CD14-positive monocyte (primary cell): Measurements from ENCODE around the gene NOC2L. TPM values are rescaled to one million over a fixed set of nuclear protein-coding genes. Genes with fewer than 3 reads are reported as not detected.

ENCODE experiments used
- DNase-seq, 3 donors: peaks; one replicate each; pipeline ENCODE4 v3.0.0-alpha.2; 2011 to 2022
- H2AFZ ChIP-seq: 2 replicates; pipeline ENCODE4 v1.6.0; 2012; ENCODE audit warnings: mild to moderate bottlenecking, low read depth, low read length, inconsistent platforms; ENCODE audit not compliant: insufficient read depth, poor library complexity, severe bottlenecking
- H3K27ac ChIP-seq, 2 donors: 1 replicate in 1 of 2; 2 replicates in 1 of 2; pipeline ENCODE4 v1.5.1; 2012 to 2013; ENCODE audit warnings: low read length in 2 of 2, control low read depth in 1 of 2, inconsistent platforms in 1 of 2, low read depth in 1 of 2, mild to moderate bottlenecking in 1 of 2
- H3K27me3 ChIP-seq, 2 donors: one replicate each; pipeline versions ENCODE4 v1.6.0 to v1.6.1; 2011 to 2013; ENCODE audit warnings: low read length in 2 of 2; ENCODE audit not compliant: control insufficient read depth in 2 of 2, insufficient read depth in 2 of 2
- H3K36me3 ChIP-seq, 2 donors: replicated peaks in 1 of 2; 1 replicate in 1 of 2; 2 replicates in 1 of 2; pipeline versions ENCODE4 v1.5.1 to v1.6.1; 2012 to 2013; ENCODE audit warnings: low read length in 2 of 2, control low read depth in 1 of 2, inconsistent platforms in 1 of 2, mild to moderate bottlenecking in 1 of 2; ENCODE audit not compliant: insufficient read depth in 2 of 2, control insufficient read depth in 1 of 2
- H3K4me1 ChIP-seq, 2 donors: 1 replicate in 1 of 2; 2 replicates in 1 of 2; pipeline versions ENCODE4 v1.5.1 to v1.6.1; 2012 to 2013; ENCODE audit warnings: low read length in 2 of 2, control low read depth in 1 of 2, inconsistent platforms in 1 of 2, mild to moderate bottlenecking in 1 of 2, moderate library complexity in 1 of 2; ENCODE audit not compliant: insufficient read depth in 2 of 2, control insufficient read depth in 1 of 2
- H3K4me2 ChIP-seq: replicated peaks from 2 replicates; pipeline ENCODE3; 2012; ENCODE audit warnings: low read length, moderate library complexity, mild to moderate bottlenecking; ENCODE audit not compliant: poor library complexity, severe bottlenecking; ENCODE audit errors: extremely low read depth
- H3K4me3 ChIP-seq, 3 experiments: fragments of 200-600 bp in 1 of 3; sonication (generic) in 1 of 3; replicated peaks in 1 of 3; 1 replicate in 2 of 3; 2 replicates in 1 of 3; pipeline ENCODE4 v1.5.1; 2011 to 2013; ENCODE audit warnings: low read length in 3 of 3, mild to moderate bottlenecking in 3 of 3, control low read depth in 2 of 3, low read depth in 2 of 3, inconsistent platforms in 1 of 3, moderate library complexity in 1 of 3
- H3K79me2 ChIP-seq: 2 replicates; pipeline ENCODE4 v1.6.0; 2012; ENCODE audit warnings: mild to moderate bottlenecking, control low read depth, inconsistent platforms, low read length, moderate library complexity; ENCODE audit not compliant: insufficient read depth
- H3K9ac ChIP-seq: 2 replicates; pipeline ENCODE4 v1.6.0; 2017; ENCODE audit warnings: low read length, mild to moderate bottlenecking; ENCODE audit not compliant: insufficient read depth, poor library complexity, severe bottlenecking
- H3K9me3 ChIP-seq, 2 donors: replicated peaks in 1 of 2; 1 replicate in 1 of 2; 2 replicates in 1 of 2; pipeline versions ENCODE4 v1.5.1 to v1.6.1; 2012 to 2013; ENCODE audit warnings: low read length in 2 of 2, control low read depth in 1 of 2; ENCODE audit not compliant: control insufficient read depth in 1 of 2, insufficient read depth in 1 of 2
- H4K20me1 ChIP-seq: 2 replicates; pipeline ENCODE4 v1.6.0; 2012; ENCODE audit warnings: mild to moderate bottlenecking, low read length, control low read depth, moderate library complexity; ENCODE audit not compliant: insufficient read depth
- H3K27ac Mint-ChIP-seq, 7 donors: one replicate each; pipeline ENCODE4 v1.8.0; 2020; ENCODE audit warnings: mild to moderate bottlenecking in 7 of 7, mixed read lengths in 7 of 7, moderate library complexity in 6 of 7, inconsistent platforms in 2 of 7
- H3K27me3 Mint-ChIP-seq, 3 donors: one replicate each; pipeline ENCODE4 v1.8.0; 2021 to 2022; ENCODE audit warnings: low read depth in 3 of 3, mild to moderate bottlenecking in 3 of 3, mixed read lengths in 3 of 3, moderate library complexity in 3 of 3, inconsistent platforms in 1 of 3
- H3K36me3 Mint-ChIP-seq, 2 donors: one replicate each; pipeline ENCODE4 v1.8.0; 2020; ENCODE audit warnings: mixed read lengths in 2 of 2, inconsistent platforms in 1 of 2, mild to moderate bottlenecking in 1 of 2
- H3K4me1 Mint-ChIP-seq: one replicate; pipeline ENCODE4 v1.8.0; 2020; ENCODE audit warnings: mild to moderate bottlenecking, mixed read lengths
- H3K4me3 Mint-ChIP-seq, 2 donors: one replicate each; pipeline ENCODE4 v1.8.0; 2020; ENCODE audit warnings: mild to moderate bottlenecking in 2 of 2, mixed read lengths in 2 of 2, moderate library complexity in 1 of 2
- H3K9me3 Mint-ChIP-seq, 7 donors: one replicate each; pipeline ENCODE4 v1.8.0; 2020 to 2022; ENCODE audit warnings: mixed read lengths in 7 of 7, mild to moderate bottlenecking in 6 of 7, moderate library complexity in 6 of 7, inconsistent platforms in 2 of 7
- WGBS: methylation state at CpG from one replicate; pipeline ENCODE4 v1.1.5; 2013; ENCODE audit warnings: missing lambda C conversion rate; ENCODE audit not compliant: insufficient coverage; 5-methylcytosine and 5-hydroxymethylcytosine counted together
- intact Hi-C, 2 donors: fragments of 100-400 bp; cut with micrococcal nuclease; formaldehyde crosslinking; loops; one replicate each; pipeline versions ENCODE4 v1.15.0 to v1.15.1; 2023
- polyA plus RNA-seq, 3 donors: library from polyadenylated mRNA; depleted of rRNA in 1 of 3; unstranded in 2 of 3; stranded (reverse) in 1 of 3; fragments of 300-500 nt in 2 of 3; fragments of >200 nt in 1 of 3; fragmentation: Illumina TruSeq in 2 of 3; gene quantifications; 1 replicate in 2 of 3; 2 replicates in 1 of 3; pipeline ENCODE4 v1.2.3, GENCODE V29; 2012 to 2021
- TF ChIP-seq, protein P1 (sequence below): fragments of 200-600 bp; IDR thresholded peaks from one replicate; pipeline ENCODE4 v1.8.0; 2022; ENCODE audit warnings: antibody characterized with exemption, mild to moderate bottlenecking

Gene NOC2L
- polyA plus RNA-seq, 3 donors: 34.5 to 47.9 (median 35.8) TPM

- H3K27me3 Mint-ChIP-seq: peaks cover 55 to 90% (median 69%) of the 10 kb centered on the region in 3 donors
Observed at GRCh38 chr1:923991-924655, 34.9 kb downstream of the NOC2L start.

DNA sequence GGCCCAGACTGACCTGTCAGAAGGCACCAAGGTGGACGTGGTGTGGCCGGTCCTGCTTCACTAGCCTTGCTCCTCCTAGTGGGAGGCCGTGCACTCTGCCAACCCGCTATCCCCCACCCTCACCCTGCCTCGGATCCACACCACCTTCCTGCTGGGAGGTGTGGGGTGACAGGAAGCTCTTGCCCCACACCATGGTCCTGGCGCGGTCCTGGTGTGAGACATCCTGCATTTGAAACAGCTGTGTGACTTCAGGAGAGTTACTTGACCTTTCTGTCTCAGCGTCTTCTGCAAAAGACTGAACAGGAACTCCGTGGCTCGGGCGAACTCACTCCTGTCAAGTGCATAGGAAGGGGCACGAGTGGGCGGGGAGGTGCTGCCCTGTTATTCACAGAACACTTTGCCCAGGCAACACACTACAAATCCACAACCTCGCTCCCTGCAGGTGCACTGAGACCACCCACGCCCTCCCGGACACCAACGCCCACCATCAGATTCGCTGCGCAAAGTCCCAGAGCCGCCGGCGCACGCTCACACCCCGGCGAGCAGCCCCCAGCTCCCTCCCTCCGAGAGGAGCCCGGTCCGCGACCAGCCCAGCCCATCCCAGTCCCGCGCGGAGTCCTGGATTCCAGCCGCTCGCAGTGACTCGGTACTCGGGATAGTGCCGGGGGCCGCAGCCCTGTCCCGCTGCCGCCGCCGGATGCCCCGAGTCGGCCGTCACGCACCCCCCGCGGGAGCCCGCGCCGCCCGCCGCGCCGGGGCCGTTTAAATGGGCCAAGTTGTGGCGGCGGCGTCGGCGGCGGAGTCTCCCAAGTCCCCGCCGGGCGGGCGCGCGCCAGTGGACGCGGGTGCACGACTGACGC is 35.7 kb downstream of the NOC2L start, which contains the start of gene SAMD11:
Gene SAMD11, plus strand, starts transcription at position 793 of the 860 bp plus-strand sequence. CDS start 509 bp downstream, outside the sequence.
- H3K9me3 ChIP-seq: peaks cover 0 to 12% of the 10 kb centered on the region in 2 donors

More at GRCh38 chr1:923991-924655, 34.9 kb downstream of the NOC2L start:
- no peak overlapping the region for H3K27ac ChIP-seq
- H3K4me2 ChIP-seq: peak overlapping the region; percentile 63
- H3K9me3 ChIP-seq: peaks cover 0 to 12% of the 10 kb centered on the region in 2 donors
- Mint-ChIP-seq H3K9me3 (peaks cover 0 to 12% (median 4%) of the 10 kb centered on the region in 7 donors), H3K36me3 (peaks cover 0 to 4% of the 10 kb centered on the region in 2 donors), H3K27ac (no peak overlapping the region), H3K4me1 (peaks cover 19% of the 10 kb centered on the region), H3K4me3 (peak overlapping the region in 1 of 2 donors; percentile 42)
- H4K20me1 ChIP-seq: no peaks in the 10 kb centered on the region
- no peak for DNase-seq
- intact Hi-C loops: no loop called here
- peak overlapping the region in 1 of 3 experiments; percentile 63 for H3K4me3 ChIP-seq
- peaks cover 16 to 70% of the 10 kb centered on the region in 2 donors for H3K27me3 ChIP-seq
- no peak overlapping the region for H2AFZ ChIP-seq
- under 1% methylated on average over 98 of the region's 98 CpGs for WGBS
- H3K36me3 ChIP-seq: no peaks in the 10 kb centered on the region
- peaks cover 12 to 37% of the 10 kb centered on the region in 2 donors for H3K4me1 ChIP-seq
- no peaks in the 10 kb centered on the region for H3K79me2 ChIP-seq
- TF ChIP-seq, protein P1, sequence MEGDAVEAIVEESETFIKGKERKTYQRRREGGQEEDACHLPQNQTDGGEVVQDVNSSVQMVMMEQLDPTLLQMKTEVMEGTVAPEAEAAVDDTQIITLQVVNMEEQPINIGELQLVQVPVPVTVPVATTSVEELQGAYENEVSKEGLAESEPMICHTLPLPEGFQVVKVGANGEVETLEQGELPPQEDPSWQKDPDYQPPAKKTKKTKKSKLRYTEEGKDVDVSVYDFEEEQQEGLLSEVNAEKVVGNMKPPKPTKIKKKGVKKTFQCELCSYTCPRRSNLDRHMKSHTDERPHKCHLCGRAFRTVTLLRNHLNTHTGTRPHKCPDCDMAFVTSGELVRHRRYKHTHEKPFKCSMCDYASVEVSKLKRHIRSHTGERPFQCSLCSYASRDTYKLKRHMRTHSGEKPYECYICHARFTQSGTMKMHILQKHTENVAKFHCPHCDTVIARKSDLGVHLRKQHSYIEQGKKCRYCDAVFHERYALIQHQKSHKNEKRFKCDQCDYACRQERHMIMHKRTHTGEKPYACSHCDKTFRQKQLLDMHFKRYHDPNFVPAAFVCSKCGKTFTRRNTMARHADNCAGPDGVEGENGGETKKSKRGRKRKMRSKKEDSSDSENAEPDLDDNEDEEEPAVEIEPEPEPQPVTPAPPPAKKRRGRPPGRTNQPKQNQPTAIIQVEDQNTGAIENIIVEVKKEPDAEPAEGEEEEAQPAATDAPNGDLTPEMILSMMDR: no peak
- no peak overlapping the region for H3K9ac ChIP-seq

More for the DNA sequence above, 35.7 kb downstream of the NOC2L start, which contains the start of gene SAMD11:
- H2AFZ ChIP-seq: no peak within 1 kb of the TSS
- under 1% methylated on average over 59 of the region's 72 CpGs for WGBS
- no peak within 1 kb of the TSS for H3K27ac ChIP-seq
- H3K36me3 Mint-ChIP-seq: peaks cover 0 to 4% of the 10 kb centered on the region in 2 donors
- H3K27me3 Mint-ChIP-seq: peaks cover 60 to 88% (median 72%) of the 10 kb centered on the region in 3 donors
- H3K4me1 ChIP-seq: peaks cover 12 to 37% of the 10 kb centered on the region in 2 donors
- DNase-seq: peak in 2 of 3 donors; percentile 18 to 36
- intact Hi-C loops: no loop called here
- peaks cover 19% of the 10 kb centered on the region for H3K4me1 Mint-ChIP-seq
- H3K9ac ChIP-seq: no peak within 1 kb of the TSS
- H3K9me3 Mint-ChIP-seq: peaks cover 0 to 12% (median 4%) of the 10 kb centered on the region in 7 donors
- H3K79me2 ChIP-seq: no peaks in the 10 kb centered on the region
- TF ChIP-seq, protein P1: no peak
- H4K20me1 ChIP-seq: no peaks in the 10 kb centered on the region
- peak within 1 kb of the TSS; percentile 63 for H3K4me2 ChIP-seq
- H3K4me3 ChIP-seq: peak within 1 kb of the TSS in 2 of 3 experiments; percentile 4 to 63
- no peaks in the 10 kb centered on the region for H3K36me3 ChIP-seq
- peak within 1 kb of the TSS in 1 of 7 donors; percentile 8 for H3K27ac Mint-ChIP-seq
- peaks cover 16 to 67% of the 10 kb centered on the region in 2 donors for H3K27me3 ChIP-seq
- peak within 1 kb of the TSS; percentile 66 to 92 for H3K4me3 Mint-ChIP-seq
